Endothelial cell of umbilical vein (primary cell): Measurements from ENCODE around the gene SLC13A1. TPM values are rescaled to one million over a fixed set of nuclear protein-coding genes. Genes with fewer than 3 reads are reported as not detected.
A peak's percentile ranks its signal among the peaks of the same experiment; 100 is the strongest.

Source experiments
- BruUV-seq: library from RNA; stranded (reverse); fragments of 400-500 nt; replicated peaks from 2 replicates; lab custom pipeline; 2021; lab: Mats Ljungman, UMichigan
- CTCF ChIA-PET: fragments of 300-600, 350-600 bp; sonication (Branson Sonifier 250); formaldehyde crosslinking; loops from one replicate; lab custom pipeline; 2021; ENCODE audit warnings: antibody characterized with exemption, inconsistent platforms; lab: Charles Lee
- POLR2A ChIA-PET: fragments of 300-600, 350-600 bp; sonication (Branson Sonifier 250); formaldehyde crosslinking; loops from one replicate; lab custom pipeline; 2021; ENCODE audit warnings: antibody characterized with exemption, inconsistent platforms; lab: Charles Lee
- DNase-seq: peaks from one replicate; pipeline ENCODE4 v3.0.0-alpha.2; 2011; ENCODE audit warnings: low read depth, low spot score
- FAIRE-seq: peaks from 2 replicates; lab custom pipeline; 2011; peaks lifted over from hg19 to GRCh38; lab: Jason Lieb, UNC
- H2AFZ ChIP-seq: 2 replicates; pipeline ENCODE4 v1.6.0; 2012; ENCODE audit warnings: low read depth, low read length, control low read depth, inconsistent platforms
- H3K27ac ChIP-seq: 2 replicates; pipeline ENCODE4 v1.5.1; 2011; ENCODE audit warnings: low read depth, mild to moderate bottlenecking, control low read depth, low read length, moderate library complexity; ENCODE audit not compliant: insufficient read depth
- H3K27me3 ChIP-seq, 2 experiments: 2 replicates each; pipeline versions ENCODE4 v1.6.0 to v1.6.1; 2011; ENCODE audit warnings: low read length in 2 of 2, mixed read lengths in 1 of 2; ENCODE audit not compliant: control insufficient read depth in 2 of 2, insufficient read depth in 2 of 2
- H3K36me3 ChIP-seq, 2 experiments: 2 replicates in 1 of 2; 3 replicates in 1 of 2; pipeline ENCODE4 v1.5.1; 2011; ENCODE audit warnings: low read length in 2 of 2, mild to moderate bottlenecking in 1 of 2, moderate library complexity in 1 of 2; ENCODE audit not compliant: control insufficient read depth in 2 of 2, insufficient read depth in 2 of 2; ENCODE audit errors: extremely low read depth in 1 of 2
- H3K4me1 ChIP-seq: 3 replicates; pipeline ENCODE4 v1.5.1; 2011; ENCODE audit warnings: mild to moderate bottlenecking, low read length; ENCODE audit not compliant: control insufficient read depth, insufficient read depth; ENCODE audit errors: extremely low read depth
- H3K4me2 ChIP-seq: 2 replicates; pipeline ENCODE4 v1.6.1; 2011; ENCODE audit warnings: low read length, control low read depth, mixed read lengths; ENCODE audit not compliant: insufficient read depth
- H3K4me3 ChIP-seq, 3 experiments: fragments of 200-600 bp in 1 of 3; sonication (generic), shearing (Covaris generic) in 1 of 3; replicated peaks in 1 of 3; 2 replicates each; pipeline ENCODE4 v1.5.1; 2011 to 2016; ENCODE audit warnings: control low read depth in 3 of 3, low read length in 3 of 3, mild to moderate bottlenecking in 2 of 3, inconsistent platforms in 1 of 3, low read depth in 1 of 3, moderate library complexity in 1 of 3; ENCODE audit not compliant: insufficient read depth in 1 of 3
- H3K79me2 ChIP-seq: 2 replicates; pipeline ENCODE4 v1.6.0; 2012; ENCODE audit warnings: low read length, inconsistent platforms; ENCODE audit not compliant: control insufficient read depth, insufficient read depth
- H3K9ac ChIP-seq: replicated peaks from 2 replicates; pipeline ENCODE3; 2011; ENCODE audit warnings: low read length, control low read depth; ENCODE audit not compliant: insufficient read depth; ENCODE audit errors: extremely low read depth
- H3K9me1 ChIP-seq: replicated peaks from 3 replicates; pipeline ENCODE4 v1.6.0; 2011; ENCODE audit warnings: mild to moderate bottlenecking, low read length; ENCODE audit not compliant: control insufficient read depth, insufficient read depth; ENCODE audit errors: extremely low read depth
- H3K9me3 ChIP-seq: replicated peaks from 2 replicates; pipeline ENCODE4 v1.5.1; 2012; ENCODE audit warnings: low read length, inconsistent platforms; ENCODE audit not compliant: control insufficient read depth, insufficient read depth
- H4K20me1 ChIP-seq: replicated peaks from 2 replicates; pipeline ENCODE3; 2011; ENCODE audit warnings: mild to moderate bottlenecking, low read length; ENCODE audit not compliant: control insufficient read depth, insufficient read depth; ENCODE audit errors: extremely low read depth
- CTCF ChIP-seq, 2 donors: IDR thresholded peaks; 1 replicate in 1 of 2; 2 replicates in 1 of 2; pipeline ENCODE4 v1.5.1; 2011; ENCODE audit warnings: low read length in 2 of 2, mild to moderate bottlenecking in 2 of 2, moderate library complexity in 2 of 2, control low read depth in 1 of 2, inconsistent platforms in 1 of 2, low read depth in 1 of 2; ENCODE audit not compliant: insufficient read depth in 1 of 2; ENCODE audit errors: extremely low read depth in 1 of 2
- EZH2 ChIP-seq: IDR thresholded peaks from 2 replicates; pipeline ENCODE4 v1.6.1; 2012; ENCODE audit warnings: borderline replicate concordance, low read depth, mild to moderate bottlenecking, moderate library complexity, low read length, inconsistent platforms; ENCODE audit not compliant: severe bottlenecking
- FOS ChIP-seq: IDR thresholded peaks from 2 replicates; pipeline ENCODE4 v1.6.1; 2011; ENCODE audit warnings: mild to moderate bottlenecking, low read length, moderate library complexity, borderline replicate concordance; ENCODE audit not compliant: insufficient read depth
- GATA2 ChIP-seq: IDR thresholded peaks from 2 replicates; pipeline ENCODE4 v1.7.0; 2011; ENCODE audit warnings: low read depth, mild to moderate bottlenecking, moderate library complexity, mixed read lengths, low read length; ENCODE audit not compliant: insufficient read length, insufficient read depth
- JUN ChIP-seq: IDR thresholded peaks from 2 replicates; pipeline ENCODE4 v1.6.1; 2011; ENCODE audit warnings: borderline replicate concordance, low read depth; ENCODE audit not compliant: insufficient read length, insufficient read depth
- MAX ChIP-seq: IDR thresholded peaks from 2 replicates; pipeline ENCODE4 v1.6.1; 2011; ENCODE audit not compliant: insufficient read depth, insufficient read length
- dilution Hi-C: fragments of 300-500 bp; cut with MboI; formaldehyde crosslinking; loops from one replicate; pipeline ENCODE4 v1.15.0; 2019; ENCODE audit warnings: low sequenced_read_pairs; ENCODE audit not compliant: extremely low pct_ligation_motif_present
- intact Hi-C: fragments of 100-400 bp; cut with micrococcal nuclease; formaldehyde crosslinking; loops from one replicate; pipeline ENCODE4 v1.10.0; 2022
- polyA plus RNA-seq, 4 experiments: library from polyadenylated mRNA; depleted of rRNA in 3 of 4; stranded (reverse) in 3 of 4; unstranded in 1 of 4; fragments of >200 nt; gene quantifications; 2 replicates each; pipeline versions ENCODE4 v1.2.1 to v1.2.3, GENCODE V29; 2011 to 2012; ENCODE audit warnings: missing spikeins in 1 of 4
- total RNA-seq: library from RNA; stranded (reverse); gene quantifications from 2 replicates; pipeline ENCODE4 v1.2.3, GENCODE V29; 2021

SLC13A1 gene
- total and polyA plus RNA-seq, 2 donors (not counting 3 experiments of a cell fraction or from before 2014, with no cell fraction given), result not detected

GRCh38 chr7:123120286-123120685 is 79.5 kb downstream of the SLC13A1 start:
- no peaks in the 10 kb centered on the region for H4K20me1 ChIP-seq
- no peaks in the 10 kb centered on the region for H3K36me3 ChIP-seq
- H3K4me3 ChIP-seq, result no peak overlapping the region
- no peak overlapping the region for H3K4me2 ChIP-seq
- H3K79me2 ChIP-seq, result no peaks in the 10 kb centered on the region
- H3K9me3 ChIP-seq, result no peaks in the 10 kb centered on the region
- CTCF ChIA-PET, result interaction anchor here (1.4 kb wide), 1 partner anchor 34 kb away, joined by 3 read pairs; no protein-coding TSS in a partner anchor
- no peaks in the 10 kb centered on the region for H3K27me3 ChIP-seq
- peaks cover 5% of the 10 kb centered on the region for H3K4me1 ChIP-seq
- DNase-seq (peak; percentile 29), FAIRE-seq (no peak)
- BruUV-seq, result no TSS peak
- POLR2A ChIA-PET, result no interaction called here
- TF ChIP-seq GATA2 (no peak), CTCF (IDR thresholded peaks at IDR 0.05; ENCODE audit: extremely low read depth in 1 of 2, insufficient read depth in 1 of 2, low read depth in 1 of 2, low read length in 2 of 2) (no peak), MAX (no peak), FOS (peak; percentile 49), JUN (no peak)
- intact Hi-C loops (no loop called here), dilution Hi-C loops (no loop called here)
- no peak overlapping the region for H3K9ac ChIP-seq
- peak overlapping the region; percentile 44 for H2AFZ ChIP-seq
- no peaks in the 10 kb centered on the region for H3K9me1 ChIP-seq
- H3K27ac ChIP-seq, result no peak overlapping the region

- BruUV-seq, result no TSS peak
- Histone ChIP-seq H3K4me2 (no peak overlapping the region), H3K36me3 (no peaks in the 10 kb centered on the region), H3K9me3 (no peaks in the 10 kb centered on the region), H3K4me1 (peaks cover 5% of the 10 kb centered on the region), H3K9me1 (no peaks in the 10 kb centered on the region), H3K4me3 (no peak overlapping the region), H3K9ac (no peak overlapping the region), H3K27me3 (no peaks in the 10 kb centered on the region), H3K79me2 (no peaks in the 10 kb centered on the region), H2AFZ (no peak overlapping the region), H4K20me1 (no peaks in the 10 kb centered on the region), H3K27ac (no peak overlapping the region)
- no peak for TF ChIP-seq EZH2
- TF ChIP-seq CTCF (IDR thresholded peaks at IDR 0.05; ENCODE audit: extremely low read depth in 1 of 2, insufficient read depth in 1 of 2, low read depth in 1 of 2, low read length in 2 of 2), result no peak
- FAIRE-seq (no peak), DNase-seq (no peak)
- intact Hi-C loops, result no loop called here
- POLR2A ChIA-PET, result no interaction called here
- dilution Hi-C loops, result no loop called here
- CTCF ChIA-PET, result no interaction called here
These were observed 84.4 kb downstream of the SLC13A1 start for GRCh38 chr7:123115331-123115730.
